ENCODE results near the gene DAND5.

The DAND5 gene

GRCh38 chr19:13022859-13023636 is 53.7 kb downstream of the DAND5 start:
- H3K27me3 Mint-ChIP-seq (ENCODE audit: low read depth), result peaks cover 73% of the 10 kb centered on the region
- no peak overlapping the region for H3K27ac Mint-ChIP-seq
- H3K4me3 Mint-ChIP-seq, result peak overlapping the region; percentile 67
- H3K9me3 Mint-ChIP-seq, result no peaks in the 10 kb centered on the region
- H3K4me1 Mint-ChIP-seq (ENCODE audit: low read depth), result peaks cover 20% of the 10 kb centered on the region
- H3K36me3 Mint-ChIP-seq (ENCODE audit: low read depth), result peaks cover 2% of the 10 kb centered on the region

GRCh38 chr19:13023656-13024055 is 54.3 kb downstream of the DAND5 start:
- peaks cover 73% of the 10 kb centered on the region for H3K27me3 Mint-ChIP-seq (ENCODE audit: low read depth)
- H3K4me1 Mint-ChIP-seq (ENCODE audit: low read depth), result peaks cover 20% of the 10 kb centered on the region
- H3K36me3 Mint-ChIP-seq (ENCODE audit: low read depth), result peaks cover 2% of the 10 kb centered on the region
- H3K4me3 Mint-ChIP-seq, result peak overlapping the region; percentile 67
- H3K27ac Mint-ChIP-seq, result no peak overlapping the region
- H3K9me3 Mint-ChIP-seq, result no peaks in the 10 kb centered on the region
